Psoas muscle (tissue), 8 donors: Measurements from ENCODE around the gene PLEKHA6. TPM values are rescaled to one million over a fixed set of nuclear protein-coding genes. Genes with fewer than 3 reads are reported as not detected.

Experiments
- ATAC-seq, 4 donors: fragments of 200-7000 bp; cut with Tn5 transposase; one replicate each; pipeline ENCODE4 v1.9.1; 2020; ENCODE audit warnings: moderate library complexity in 3 of 4, mild to moderate bottlenecking in 2 of 4
- DNase-seq, 2 donors: peaks; one replicate each; pipeline ENCODE4 v3.0.0-alpha.2; 2020
- H3K27ac ChIP-seq: fragments of 200-600 bp; one replicate; pipeline ENCODE4 v1.8.0; 2022
- H3K27me3 ChIP-seq, 3 donors: fragments of 200-600 bp in 1 of 3; one replicate each; pipeline versions ENCODE4 v1.6.1 to v1.8.0; 2013 to 2022; ENCODE audit warnings: low read length in 2 of 3, mild to moderate bottlenecking in 2 of 3, moderate library complexity in 1 of 3; ENCODE audit not compliant: insufficient read depth in 3 of 3
- H3K36me3 ChIP-seq, 2 donors: fragments of 200-600 bp in 1 of 2; one replicate each; pipeline versions ENCODE4 v1.6.1 to v1.8.0; 2013 to 2022; ENCODE audit warnings: low read depth in 1 of 2, mild to moderate bottlenecking in 1 of 2, moderate library complexity in 1 of 2; ENCODE audit not compliant: insufficient read depth in 1 of 2
- H3K4me1 ChIP-seq: fragments of 200-600 bp; one replicate; pipeline ENCODE4 v1.8.0; 2022
- H3K4me3 ChIP-seq: fragments of 200-600 bp; one replicate; pipeline ENCODE4 v1.8.0; 2022; ENCODE audit warnings: mild to moderate bottlenecking
- H3K9me3 ChIP-seq: fragments of 200-600 bp; one replicate; pipeline ENCODE4 v1.8.0; 2022
- CTCF ChIP-seq: fragments of 200-600 bp; IDR thresholded peaks from one replicate; pipeline ENCODE4 v1.8.0; 2022; ENCODE audit warnings: antibody characterized with exemption
- WGBS, 3 donors: extraction: QIAGEN DNeasy Blood & Tissue Kit; methylation state at CpG; one replicate each; pipeline versions ENCODE4 v1.1.6 to v1.1.7; 2013; 5-methylcytosine and 5-hydroxymethylcytosine counted together
- intact Hi-C, 2 donors: fragments of 100-400 bp; cut with DNase I; formaldehyde crosslinking; loops; one replicate each; pipeline versions ENCODE4 v1.11.0 to v1.14.2; 2022
- polyA plus RNA-seq, 3 donors: library from polyadenylated mRNA; stranded (reverse); fragments of 200-250 nt; gene quantifications; one replicate each; pipeline ENCODE4 v1.2.3, GENCODE V29; 2013
- total RNA-seq, 4 donors: library from RNA; stranded (reverse); fragmentation: NEBNext Ultra II Directional in 2 of 4; extraction: Animal tissue kit (Norgen Biotek cat#: 25700) in 2 of 4; gene quantifications; one replicate each; pipeline versions ENCODE4 v1.2.1 to v1.2.4, GENCODE V29; 2021 to 2023
- donor health status: healthy with polysubstance abuse.
- donor health status: DM: no; HTN: no; CAD: no; lungs with moderate emphysema.
- donor health status: Bipolar disorder and iron deficiency.
- donor health status: healthy.
- donor health status: DM: yes; HTN: yes; CAD: no.
- donor health status: DM: no; HTN: no; CAD: no.
- donor health status: DM: no; HTN: no; CAD: no.
- donor health status: DM: yes; HTN: yes; CAD: no.

PLEKHA6 gene
- total and polyA plus RNA-seq, 7 donors = 0.92 to 7.1 (median 1.7) TPM

GRCh38 chr1:204401730-204402129 lies 42.0 kb upstream of the PLEKHA6 start:
- Histone ChIP-seq H3K4me3 (no peak overlapping the region), H3K9me3 (no peaks in the 10 kb centered on the region), H3K27ac (no peak overlapping the region), H3K4me1 (peaks cover 24% of the 10 kb centered on the region), H3K27me3 (no peaks in the 10 kb centered on the region), H3K36me3 (peaks cover 10 to 91% of the 10 kb centered on the region in 2 donors)
- TF ChIP-seq CTCF = no peak
- ATAC-seq = no peak
- WGBS, 3 donors = 78 to 95% (median 92%) methylated on average over 3 of the region's 3 CpGs
- no peak for DNase-seq
- intact Hi-C loops = no loop called here

GRCh38 chr1:204400882-204401510 lies 41.3 kb upstream of the PLEKHA6 start:
- no peak for DNase-seq
- Histone ChIP-seq H3K27ac (no peak overlapping the region), H3K27me3 (no peaks in the 10 kb centered on the region), H3K4me3 (no peak overlapping the region), H3K36me3 (peaks cover 10 to 84% of the 10 kb centered on the region in 2 donors), H3K9me3 (no peaks in the 10 kb centered on the region), H3K4me1 (peaks cover 17% of the 10 kb centered on the region)
- no peak for ATAC-seq
- WGBS, 3 donors = 75 to 86% (median 86%) methylated on average over 6 of the region's 6 CpGs
- intact Hi-C loops = no loop called here
- TF ChIP-seq CTCF = no peak

GRCh38 chr1:204398197-204399125 lies 38.7 kb upstream of the PLEKHA6 start:
- DNase-seq = peak in 1 of 2 donors; percentile 77

GRCh38 chr1:204396015-204396583 lies 36.4 kb upstream of the PLEKHA6 start:
- H3K36me3 ChIP-seq = peaks cover 5 to 38% of the 10 kb centered on the region in 2 donors
- H3K9me3 ChIP-seq = no peaks in the 10 kb centered on the region
- no peaks in the 10 kb centered on the region for H3K27me3 ChIP-seq
- DNase-seq (no peak), ATAC-seq (no peak)
- H3K27ac ChIP-seq = no peak overlapping the region
- no peak overlapping the region for H3K4me3 ChIP-seq
- 78 to 84% (median 81%) methylated on average over 4 of the region's 4 CpGs for WGBS, 3 donors
- TF ChIP-seq CTCF = no peak
- intact Hi-C loops = no loop called here
- no peaks in the 10 kb centered on the region for H3K4me1 ChIP-seq

More at GRCh38 chr1:204398197-204399125, 38.7 kb upstream of the PLEKHA6 start:
- no peak overlapping the region for H3K4me3 ChIP-seq
- 71 to 74% (median 73%) methylated on average over 7 of the region's 7 CpGs for WGBS, 3 donors
- no peaks in the 10 kb centered on the region for H3K4me1 ChIP-seq
- H3K36me3 ChIP-seq = peaks cover 5 to 59% of the 10 kb centered on the region in 2 donors
- TF ChIP-seq CTCF = peak; percentile 76
- H3K27me3 ChIP-seq = no peaks in the 10 kb centered on the region
- no peaks in the 10 kb centered on the region for H3K9me3 ChIP-seq
- H3K27ac ChIP-seq = peak overlapping the region; percentile 56
- ATAC-seq = peak; percentile 91 to 93 (median 92)
- intact Hi-C loops = no loop called here
